ENCODE measurements around the gene RIN3.

RIN3 gene

GRCh38 chr14:92610849-92611271 is 97.3 kb downstream of the RIN3 start:
- CTCF ChIA-PET, result interaction anchor here (0.7 kb wide), 1 partner anchor 76 kb away, joined by 3 read pairs; no protein-coding TSS in a partner anchor
- H3K4me3 ChIP-seq (ENCODE audit: low read depth, low read length), result no peak overlapping the region
- no peak for DNase-seq (ENCODE audit: low read depth, low spot score)
- TF ChIP-seq CTCF (IDR thresholded peaks at IDR 0.05; ENCODE audit: insufficient read depth, low read length, missing control alignments), result no peak
- POLR2A ChIA-PET, result no interaction called here

GRCh38 chr14:92613008-92613658 is 99.6 kb downstream of the RIN3 start:
- ChIA-PET POLR2A (no interaction called here), CTCF (interaction anchor here (1.0 to 3.2 kb wide), 10 partner anchors 10 to 68 kb away, joined by 3 to 13 read pairs (median 4); no protein-coding TSS in a partner anchor)
- H3K4me3 ChIP-seq (ENCODE audit: low read depth, low read length), result no peak overlapping the region
- TF ChIP-seq CTCF (IDR thresholded peaks at IDR 0.05; ENCODE audit: insufficient read depth, low read length, missing control alignments), result peak; percentile 79
- no peak for DNase-seq (ENCODE audit: low read depth, low spot score)

- ChIA-PET POLR2A (no interaction called here), CTCF (interaction anchor here (1.0 to 3.2 kb wide), 10 partner anchors 9 to 67 kb away, joined by 3 to 13 read pairs (median 4); no protein-coding TSS in a partner anchor)
- no peak for DNase-seq (ENCODE audit: low read depth, low spot score)
- H3K4me3 ChIP-seq (ENCODE audit: low read depth, low read length), result no peak overlapping the region
- no peak for TF ChIP-seq CTCF (IDR thresholded peaks at IDR 0.05; ENCODE audit: insufficient read depth, low read length, missing control alignments)
These were observed 100.2 kb downstream of the RIN3 start for GRCh38 chr14:92613681-92614260.

GRCh38 chr14:92615451-92615850 is 101.9 kb downstream of the RIN3 start:
- no peak for DNase-seq (ENCODE audit: low read depth, low spot score)
- CTCF ChIA-PET, result interaction anchor here (0.7 to 3.2 kb wide), 2 partner anchors 10 to 12 kb away, joined by 3 to 13 read pairs; no protein-coding TSS in a partner anchor
- no peak overlapping the region for H3K4me3 ChIP-seq (ENCODE audit: low read depth, low read length)
- TF ChIP-seq CTCF (IDR thresholded peaks at IDR 0.05; ENCODE audit: insufficient read depth, low read length, missing control alignments), result no peak
- POLR2A ChIA-PET, result no interaction called here

- ChIA-PET POLR2A (no interaction called here), CTCF (interaction anchor here (0.7 to 3.2 kb wide), 3 partner anchors 10 to 71 kb away, joined by 3 to 13 read pairs (median 4); no protein-coding TSS in a partner anchor)
- no peak for DNase-seq (ENCODE audit: low read depth, low spot score)
- H3K4me3 ChIP-seq (ENCODE audit: low read depth, low read length), result no peak overlapping the region
- no peak for TF ChIP-seq CTCF (IDR thresholded peaks at IDR 0.05; ENCODE audit: insufficient read depth, low read length, missing control alignments)
These were observed 102.6 kb downstream of the RIN3 start for GRCh38 chr14:92616178-92616577.

- ChIA-PET CTCF (interaction anchor here (1.3 to 1.6 kb wide), 2 partner anchors 59 to 69 kb away, joined by 4 to 5 read pairs; no protein-coding TSS in a partner anchor), POLR2A (no interaction called here)
- no peak for DNase-seq (ENCODE audit: low read depth, low spot score)
- TF ChIP-seq CTCF (IDR thresholded peaks at IDR 0.05; ENCODE audit: insufficient read depth, low read length, missing control alignments), result no peak
- no peak overlapping the region for H3K4me3 ChIP-seq (ENCODE audit: low read depth, low read length)
These were observed 104.0 kb downstream of the RIN3 start for GRCh38 chr14:92617581-92617980.
